GM08714 (cell line): Measurements from ENCODE around the gene C1orf53.

Experiments used
- H3K4me3 ChIP-seq: fragments of 200-500 bp; sonication (Bioruptor generic); 2 replicates; pipeline ENCODE4 v1.5.1; 2014; ENCODE audit warnings: mild to moderate bottlenecking, low read length, inconsistent platforms
- ZNF274 ChIP-seq: IDR thresholded peaks from 2 replicates; pipeline ENCODE4 v1.6.1; 2012; ENCODE audit warnings: mild to moderate bottlenecking, low read depth, low read length

The C1orf53 gene

GRCh38 chr1:197912739-197913494, 10.5 kb downstream of the C1orf53 start:
- H3K4me3 ChIP-seq = no peak overlapping the region
- no peak for TF ChIP-seq ZNF274

GRCh38 chr1:197913495-197914276, 11.3 kb downstream of the C1orf53 start:
- H3K4me3 ChIP-seq = no peak overlapping the region
- no peak for TF ChIP-seq ZNF274

- H3K4me3 ChIP-seq = no peak overlapping the region
- no peak for TF ChIP-seq ZNF274
Measured at GRCh38 chr1:197914510-197914909, 12.1 kb downstream of the C1orf53 start.

GRCh38 chr1:197915260-197915861, 12.9 kb downstream of the C1orf53 start:
- no peak overlapping the region for H3K4me3 ChIP-seq
- no peak for TF ChIP-seq ZNF274

GRCh38 chr1:197915862-197916499, 13.6 kb downstream of the C1orf53 start:
- H3K4me3 ChIP-seq = no peak overlapping the region

GRCh38 chr1:197916500-197916983, 14.1 kb downstream of the C1orf53 start:
- no peak overlapping the region for H3K4me3 ChIP-seq
- no peak for TF ChIP-seq ZNF274

More at GRCh38 chr1:197915862-197916499, 13.6 kb downstream of the C1orf53 start:
- TF ChIP-seq ZNF274 = no peak

GRCh38 chr1:197917805-197918651, 15.6 kb downstream of the C1orf53 start:
- TF ChIP-seq ZNF274 = no peak
- no peak overlapping the region; the same call in 1 of the 2 replicates for H3K4me3 ChIP-seq

- no peak for TF ChIP-seq ZNF274
- H3K4me3 ChIP-seq = no peak overlapping the region
Measured at GRCh38 chr1:197918807-197919345, 16.4 kb downstream of the C1orf53 start.

- H3K4me3 ChIP-seq = no peak overlapping the region
- no peak for TF ChIP-seq ZNF274
Measured at GRCh38 chr1:197919346-197920066, 17.1 kb downstream of the C1orf53 start.

GRCh38 chr1:197920067-197920396, 17.6 kb downstream of the C1orf53 start:
- no peak for TF ChIP-seq ZNF274

GRCh38 chr1:197920414-197921117, 18.1 kb downstream of the C1orf53 start:
- no peak for TF ChIP-seq ZNF274

More at GRCh38 chr1:197920067-197920396, 17.6 kb downstream of the C1orf53 start:
- H3K4me3 ChIP-seq = no peak overlapping the region

More at GRCh38 chr1:197920414-197921117, 18.1 kb downstream of the C1orf53 start:
- no peak overlapping the region for H3K4me3 ChIP-seq
